ENCODE measurements around the gene PIWIL1.

DNA sequence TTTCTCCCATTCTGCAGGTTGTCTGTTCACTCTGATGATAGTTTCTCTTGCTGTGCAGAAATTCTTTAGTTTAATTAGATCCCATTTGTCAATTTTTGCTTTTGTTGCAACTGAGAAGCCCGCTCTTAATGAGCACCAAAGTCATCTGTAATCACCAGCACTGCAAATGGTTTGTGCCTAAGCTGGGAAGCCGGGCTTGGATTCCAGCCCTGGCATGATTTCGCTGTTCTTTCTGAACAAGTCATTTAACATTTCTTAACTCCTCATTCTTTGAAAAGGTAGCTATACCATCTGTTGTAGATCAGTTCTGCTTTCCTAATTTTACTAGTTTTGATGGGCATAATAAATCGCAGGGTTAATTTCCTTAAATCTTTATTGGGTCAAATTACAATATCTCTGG is 32.1 kb downstream of the PIWIL1 start:
- TF ChIP-seq, protein P1, sequence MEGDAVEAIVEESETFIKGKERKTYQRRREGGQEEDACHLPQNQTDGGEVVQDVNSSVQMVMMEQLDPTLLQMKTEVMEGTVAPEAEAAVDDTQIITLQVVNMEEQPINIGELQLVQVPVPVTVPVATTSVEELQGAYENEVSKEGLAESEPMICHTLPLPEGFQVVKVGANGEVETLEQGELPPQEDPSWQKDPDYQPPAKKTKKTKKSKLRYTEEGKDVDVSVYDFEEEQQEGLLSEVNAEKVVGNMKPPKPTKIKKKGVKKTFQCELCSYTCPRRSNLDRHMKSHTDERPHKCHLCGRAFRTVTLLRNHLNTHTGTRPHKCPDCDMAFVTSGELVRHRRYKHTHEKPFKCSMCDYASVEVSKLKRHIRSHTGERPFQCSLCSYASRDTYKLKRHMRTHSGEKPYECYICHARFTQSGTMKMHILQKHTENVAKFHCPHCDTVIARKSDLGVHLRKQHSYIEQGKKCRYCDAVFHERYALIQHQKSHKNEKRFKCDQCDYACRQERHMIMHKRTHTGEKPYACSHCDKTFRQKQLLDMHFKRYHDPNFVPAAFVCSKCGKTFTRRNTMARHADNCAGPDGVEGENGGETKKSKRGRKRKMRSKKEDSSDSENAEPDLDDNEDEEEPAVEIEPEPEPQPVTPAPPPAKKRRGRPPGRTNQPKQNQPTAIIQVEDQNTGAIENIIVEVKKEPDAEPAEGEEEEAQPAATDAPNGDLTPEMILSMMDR (conservative IDR thresholded peaks at IDR 0.05; ENCODE audit: low read depth, low read length): no peak
- TF ChIP-seq EZH2 (IDR thresholded peaks at IDR 0.05; ENCODE audit: borderline replicate concordance, low read depth, low read length, poor library complexity, severe bottlenecking): no peak
